GM12878 (cell line): Measurements from ENCODE around the gene DNAI4.

Source experiments
- CTCF ChIP-seq, 3 experiments: IDR thresholded peaks in 2 of 3; conservative IDR thresholded peaks in 1 of 3; 2 replicates each; pipeline ENCODE4 v1.5.1; 2011; ENCODE audit warnings: low read depth in 3 of 3, low read length in 3 of 3, mild to moderate bottlenecking in 3 of 3, control low read depth in 2 of 3, moderate library complexity in 2 of 3, inconsistent platforms in 1 of 3, mixed read lengths in 1 of 3; ENCODE audit not compliant: control insufficient read depth in 2 of 3, insufficient read depth in 1 of 3; ENCODE audit errors: extremely low read depth in 1 of 3
- GABPA ChIP-seq: IDR thresholded peaks from 2 replicates; pipeline ENCODE4 v1.6.1; 2014; ENCODE audit warnings: antibody characterized with exemption, low read depth, mild to moderate bottlenecking, inconsistent platforms
- POLR2AphosphoS5 ChIP-seq: IDR thresholded peaks from 2 replicates; pipeline ENCODE4 v1.6.1; 2011; ENCODE audit warnings: mild to moderate bottlenecking, low read length, inconsistent platforms

DNA sequence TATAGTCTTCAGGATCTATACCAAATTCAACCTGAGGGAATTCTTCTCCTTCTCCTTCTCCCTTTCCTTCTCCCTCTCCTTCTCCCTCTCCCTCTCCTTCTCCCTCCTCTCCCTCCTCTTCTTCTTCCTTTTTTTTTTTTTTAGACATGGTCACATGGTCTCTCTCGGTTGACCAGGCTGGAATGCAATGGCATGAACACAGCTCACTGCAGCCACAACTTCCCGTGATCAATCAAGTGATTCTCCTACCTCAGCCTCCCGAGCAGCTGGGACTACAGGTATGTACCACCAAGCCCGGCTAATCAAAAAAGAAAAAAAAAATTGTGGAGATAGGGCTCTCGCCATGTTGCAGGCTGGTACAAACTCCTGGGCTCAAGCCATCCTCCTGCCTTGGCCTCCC lies 51.5 kb downstream of the DNAI4 start:
- TF ChIP-seq CTCF (IDR thresholded peaks at IDR 0.05 in 2 of 3, conservative IDR thresholded peaks at IDR 0.05 in 1 of 3; ENCODE audit: control insufficient read depth in 2 of 3, extremely low read depth in 1 of 3, insufficient read depth in 1 of 3, low read depth in 3 of 3, low read length in 3 of 3) (no peak), GABPA (no peak), POLR2AphosphoS5 (no peak)
